K562 (cell line): Measurements from ENCODE around the gene AQP2. TPM values are rescaled to one million over a fixed set of nuclear protein-coding genes. Genes with fewer than 3 reads are reported as not detected.

Experiments
- ATAC-seq: fragments of 200-7000 bp; cut with Tn5 transposase; 3 replicates; pipeline ENCODE4 v1.9.1; 2020; ENCODE audit warnings: moderate library complexity
- BruUV-seq: library from RNA; stranded (reverse); fragments of 400-500 nt; replicated peaks from 2 replicates; lab custom pipeline; 2021; lab: Mats Ljungman, UMichigan
- CTCF ChIA-PET: fragments of 300-600 bp; formaldehyde crosslinking; extraction: SDS; loops from one replicate; lab custom pipeline; 2021; ENCODE audit warnings: low intra/inter-chr PET ratio; lab: Yijun Ruan, JAX
- POLR2A ChIA-PET: fragments of 300-600, 350-650 bp; sonication (Branson Sonifier 250); formaldehyde crosslinking; extraction: SDS; loops from one replicate; lab custom pipeline; 2021; ENCODE audit warnings: antibody characterized with exemption, inconsistent platforms; lab: Yijun Ruan, JAX
- DNase-seq, 4 experiments: peaks; one replicate each; pipeline versions ENCODE4 v3.0.0 to v3.0.0-alpha.2; 2011 to 2018; ENCODE audit warnings: low spot score in 3 of 4, mixed read lengths in 3 of 4; ENCODE audit errors: extremely low read depth in 1 of 4
- FAIRE-seq: peaks from 2 replicates; lab custom pipeline; 2011; peaks lifted over from hg19 to GRCh38; lab: Jason Lieb, UNC
- H2AFZ ChIP-seq: 2 replicates; pipeline ENCODE4 v1.6.0; 2011; ENCODE audit warnings: low read depth, low read length, control low read depth, inconsistent platforms
- H3K27ac ChIP-seq: fragments of 200-600 bp; 3 replicates; pipeline ENCODE4 v1.8.0; 2011; ENCODE audit warnings: low read depth, mild to moderate bottlenecking, control low read depth, inconsistent platforms, low read length, moderate library complexity, mixed read lengths; ENCODE audit errors: extremely low read depth
- H3K27me3 ChIP-seq, 2 experiments: fragments of 300-600 bp in 1 of 2; 2 replicates in 1 of 2; 3 replicates in 1 of 2; pipeline versions ENCODE4 v1.6.0 to v1.8.0; 2011; ENCODE audit warnings: inconsistent platforms in 2 of 2, low read length in 2 of 2, mild to moderate bottlenecking in 1 of 2, mixed read lengths in 1 of 2, moderate library complexity in 1 of 2; ENCODE audit not compliant: control insufficient read depth in 2 of 2, insufficient read depth in 2 of 2
- H3K36me3 ChIP-seq: fragments of 300-600 bp; 3 replicates; pipeline ENCODE4 v1.8.0; 2011; ENCODE audit warnings: mild to moderate bottlenecking, low read length, inconsistent platforms; ENCODE audit not compliant: control insufficient read depth, insufficient read depth
- H3K4me1 ChIP-seq, 2 experiments: fragments of 200-600 bp in 1 of 2; replicated peaks in 1 of 2; 2 replicates in 1 of 2; 3 replicates in 1 of 2; pipeline versions ENCODE4 v1.5.1 to v1.8.0; 2011; ENCODE audit warnings: inconsistent platforms in 2 of 2, low read length in 2 of 2, mild to moderate bottlenecking in 1 of 2, mixed read lengths in 1 of 2, moderate library complexity in 1 of 2; ENCODE audit not compliant: control insufficient read depth in 2 of 2, insufficient read depth in 2 of 2
- H3K4me2 ChIP-seq: 2 replicates; pipeline ENCODE4 v1.6.1; 2011; ENCODE audit warnings: low read length, control low read depth, inconsistent platforms, mixed read lengths; ENCODE audit not compliant: insufficient read depth
- H3K4me3 ChIP-seq: fragments of 200-600 bp; sonication (generic), shearing (Covaris generic); 2 replicates; pipeline ENCODE4 v1.5.1; 2016; ENCODE audit warnings: control low read depth, inconsistent platforms
- H3K79me2 ChIP-seq: fragments of 200-600 bp; 3 replicates; pipeline ENCODE4 v1.8.0; 2011; ENCODE audit warnings: low read length, inconsistent platforms; ENCODE audit not compliant: control insufficient read depth, insufficient read depth
- H3K9ac ChIP-seq, 2 experiments: 2 replicates each; pipeline versions ENCODE4 v1.6.0 to v1.6.1; 2011; ENCODE audit warnings: low read depth in 2 of 2, low read length in 2 of 2, control low read depth in 1 of 2, inconsistent platforms in 1 of 2, mild to moderate bottlenecking in 1 of 2, mixed read lengths in 1 of 2; ENCODE audit not compliant: insufficient read depth in 1 of 2
- H3K9me1 ChIP-seq: one replicate; pipeline ENCODE4 v1.6.0; 2011; ENCODE audit warnings: inconsistent platforms, mild to moderate bottlenecking, low read length, moderate library complexity; ENCODE audit not compliant: control insufficient read depth, insufficient read depth
- H3K9me3 ChIP-seq: replicated peaks from 2 replicates; pipeline ENCODE4 v1.5.1; 2011; ENCODE audit warnings: low read depth, low read length, inconsistent platforms; ENCODE audit not compliant: control insufficient read depth, insufficient read depth
- H4K20me1 ChIP-seq: replicated peaks from 2 replicates; pipeline ENCODE4 v1.6.1; 2011; ENCODE audit warnings: low read length, inconsistent platforms, mixed read lengths; ENCODE audit not compliant: control insufficient read depth, insufficient read depth
- FOXK2 ChIP-seq, 2 experiments: fragments of 450-650 bp; IDR thresholded peaks in 1 of 2; conservative IDR thresholded peaks in 1 of 2; 2 replicates each; pipeline ENCODE4 v1.6.1; 2016; ENCODE audit warnings: low read depth in 2 of 2, mild to moderate bottlenecking in 1 of 2
- JUNB ChIP-seq: fragments of 450-650 bp; formaldehyde crosslinking; conservative IDR thresholded peaks from 2 replicates; pipeline ENCODE4 v1.4.0; 2020; ENCODE audit warnings: mild to moderate bottlenecking
- KLF1 ChIP-seq: fragments of 450-650 bp; IDR thresholded peaks from 2 replicates; pipeline ENCODE4 v1.6.1; 2016; ENCODE audit warnings: missing genetic modification characterization, missing compliant biosample characterization
- MTA2 ChIP-seq: fragments of 450-650 bp; IDR thresholded peaks from 2 replicates; pipeline ENCODE4 v1.6.1; 2016; ENCODE audit warnings: low read depth
- SRSF9 ChIP-seq: fragments of 200-400 bp; formaldehyde crosslinking; IDR thresholded peaks from 2 replicates; pipeline ENCODE4 v1.6.1; 2017; ENCODE audit warnings: low read depth, low read length, borderline replicate concordance
- ZNF274 ChIP-seq: IDR thresholded peaks from 2 replicates; pipeline ENCODE4 v1.6.1; 2011; ENCODE audit warnings: low read depth, mild to moderate bottlenecking, low read length, moderate library complexity, borderline replicate concordance
- ZNF696 ChIP-seq: fragments of 250-450 bp; sonication (Bioruptor Pico); conservative IDR thresholded peaks from 2 replicates; pipeline ENCODE4 v1.4.0; 2020; ENCODE audit warnings: mild to moderate bottlenecking, moderate library complexity
- WGBS: fragments of 100-300 bp; shearing (Covaris generic); methylation state at CpG from one replicate; pipeline ENCODE4 v1.1.6; 2016; ENCODE audit warnings: low coverage, mixed read lengths; ENCODE audit not compliant: insufficient coverage; ENCODE audit errors: missing lambda C conversion rate; 5-methylcytosine and 5-hydroxymethylcytosine counted together
- in situ Hi-C: fragments of 300-500 bp; cut with MboI; formaldehyde crosslinking; loops from 4 replicates; pipeline ENCODE4 v1.15.0; 2018; ENCODE audit warnings: inconsistent platforms, mixed read lengths
- intact Hi-C: fragments of 100-400 bp; cut with micrococcal nuclease; formaldehyde crosslinking; loops from 2 replicates; pipeline ENCODE4 v1.14.2; 2022
- polyA plus RNA-seq, 8 experiments: library from polyadenylated mRNA; depleted of rRNA in 4 of 8; stranded (reverse) in 5 of 8; unstranded in 3 of 8; fragments of >200 nt; fragmentation: Nextera tagmentation in 2 of 8; fragmentation: Illumina TruSeq in 1 of 8; extraction: Ambion mirVana in 2 of 8; extraction: Trizol in 1 of 8; gene quantifications; 2 replicates each; pipeline versions ENCODE4 v1.2.1 to v1.2.3, GENCODE V29; 2011 to 2014; ENCODE audit warnings: inconsistent platforms in 1 of 8, missing spikeins in 1 of 8
- total RNA-seq, 7 experiments: library from RNA; depleted of rRNA in 6 of 7; stranded (reverse); fragments of >200 nt in 6 of 7; fragmentation: Illumina TruSeq in 2 of 7; extraction: Trizol in 2 of 7; gene quantifications; 2 replicates each; pipeline versions ENCODE4 v1.2.1 to v1.2.3, GENCODE V29; 2011 to 2021; ENCODE audit warnings: low replicate concordance in 1 of 7
- TF ChIP-seq, protein P1 (sequence below): fragments of 450-650 bp; IDR thresholded peaks from 2 replicates; pipeline ENCODE4 v1.6.1; 2016; ENCODE audit warnings: borderline replicate concordance
- TF ChIP-seq, protein P2 (sequence below): fragments of 200-800 bp; sonication (Bioruptor generic); IDR thresholded peaks from 2 replicates; pipeline ENCODE4 v1.6.1; 2017; ENCODE audit warnings: missing genetic modification characterization, missing compliant biosample characterization
- TF ChIP-seq, protein P3 (sequence below): fragments of 450-650 bp; formaldehyde crosslinking; IDR thresholded peaks from 2 replicates; pipeline ENCODE4 v1.4.0; 2020; ENCODE audit warnings: mild to moderate bottlenecking
- TF ChIP-seq, protein P4 (sequence below), 3 experiments: IDR thresholded peaks in 2 of 3; conservative IDR thresholded peaks in 1 of 3; 2 replicates each; pipeline ENCODE4 v1.5.1; 2011 to 2012; ENCODE audit warnings: low read length in 3 of 3, mild to moderate bottlenecking in 3 of 3, control low read depth in 2 of 3, improper control_type of control experiment in 1 of 3, inconsistent platforms in 1 of 3, low read depth in 1 of 3, mixed read lengths in 1 of 3, moderate library complexity in 1 of 3; ENCODE audit not compliant: insufficient read depth in 2 of 3

Gene AQP2
- total and polyA plus RNA-seq, 9 of the 15 experiments (the other 6 are each of a cell fraction or from before 2014, with no cell fraction given), result not detected

DNA sequence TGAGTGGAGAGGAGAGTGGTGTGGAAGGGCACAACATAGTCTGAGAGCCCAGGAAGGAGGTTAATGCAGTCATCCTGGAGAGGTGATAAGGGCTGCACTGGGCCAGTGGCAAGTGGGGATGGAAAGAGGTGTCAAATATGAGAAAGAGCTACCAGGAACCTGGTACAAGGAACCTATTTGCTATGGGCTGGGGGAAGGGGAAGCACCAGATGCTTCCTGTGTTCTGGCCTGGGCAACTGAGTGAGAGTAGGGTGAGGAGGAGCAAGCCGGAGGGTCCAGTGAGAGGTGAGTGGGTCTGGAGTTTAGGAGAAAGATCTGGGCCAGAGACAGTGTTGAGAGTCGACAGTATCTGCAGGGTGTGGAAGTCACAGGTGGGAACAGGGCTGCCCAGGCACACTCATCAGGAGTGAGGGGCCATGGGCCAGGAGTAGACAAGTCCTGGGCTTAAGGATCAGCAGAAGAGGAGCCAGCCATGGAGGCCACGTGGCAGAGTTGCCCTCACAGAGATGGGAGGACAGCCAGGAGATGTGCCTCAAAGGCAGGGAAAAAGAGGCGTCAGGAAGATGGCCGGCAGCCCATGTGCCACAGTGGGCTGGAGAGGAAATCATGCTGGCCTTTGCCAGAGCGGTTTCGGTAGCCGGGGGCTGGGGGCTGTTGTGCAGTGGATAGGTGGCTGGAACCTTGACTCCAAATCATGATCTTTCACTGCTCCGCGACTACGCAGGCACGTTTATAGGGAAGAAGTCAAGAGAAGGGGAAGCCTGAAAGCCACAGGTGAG, 19.3 kb downstream of the AQP2 start (continued):
- TF ChIP-seq, protein P1, sequence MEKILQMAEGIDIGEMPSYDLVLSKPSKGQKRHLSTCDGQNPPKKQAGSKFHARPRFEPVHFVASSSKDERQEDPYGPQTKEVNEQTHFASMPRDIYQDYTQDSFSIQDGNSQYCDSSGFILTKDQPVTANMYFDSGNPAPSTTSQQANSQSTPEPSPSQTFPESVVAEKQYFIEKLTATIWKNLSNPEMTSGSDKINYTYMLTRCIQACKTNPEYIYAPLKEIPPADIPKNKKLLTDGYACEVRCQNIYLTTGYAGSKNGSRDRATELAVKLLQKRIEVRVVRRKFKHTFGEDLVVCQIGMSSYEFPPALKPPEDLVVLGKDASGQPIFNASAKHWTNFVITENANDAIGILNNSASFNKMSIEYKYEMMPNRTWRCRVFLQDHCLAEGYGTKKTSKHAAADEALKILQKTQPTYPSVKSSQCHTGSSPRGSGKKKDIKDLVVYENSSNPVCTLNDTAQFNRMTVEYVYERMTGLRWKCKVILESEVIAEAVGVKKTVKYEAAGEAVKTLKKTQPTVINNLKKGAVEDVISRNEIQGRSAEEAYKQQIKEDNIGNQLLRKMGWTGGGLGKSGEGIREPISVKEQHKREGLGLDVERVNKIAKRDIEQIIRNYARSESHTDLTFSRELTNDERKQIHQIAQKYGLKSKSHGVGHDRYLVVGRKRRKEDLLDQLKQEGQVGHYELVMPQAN, result no peak
- no peak for TF ChIP-seq FOXK2 (conservative IDR thresholded peaks at IDR 0.05 in 1 of 2, IDR thresholded peaks at IDR 0.05 in 1 of 2; ENCODE audit: low read depth in 2 of 2)
- TF ChIP-seq JUNB (CRISPR knock-in tag), result no peak
- TF ChIP-seq SRSF9, result no peak
- TF ChIP-seq, protein P2, sequence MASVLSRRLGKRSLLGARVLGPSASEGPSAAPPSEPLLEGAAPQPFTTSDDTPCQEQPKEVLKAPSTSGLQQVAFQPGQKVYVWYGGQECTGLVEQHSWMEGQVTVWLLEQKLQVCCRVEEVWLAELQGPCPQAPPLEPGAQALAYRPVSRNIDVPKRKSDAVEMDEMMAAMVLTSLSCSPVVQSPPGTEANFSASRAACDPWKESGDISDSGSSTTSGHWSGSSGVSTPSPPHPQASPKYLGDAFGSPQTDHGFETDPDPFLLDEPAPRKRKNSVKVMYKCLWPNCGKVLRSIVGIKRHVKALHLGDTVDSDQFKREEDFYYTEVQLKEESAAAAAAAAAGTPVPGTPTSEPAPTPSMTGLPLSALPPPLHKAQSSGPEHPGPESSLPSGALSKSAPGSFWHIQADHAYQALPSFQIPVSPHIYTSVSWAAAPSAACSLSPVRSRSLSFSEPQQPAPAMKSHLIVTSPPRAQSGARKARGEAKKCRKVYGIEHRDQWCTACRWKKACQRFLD (CRISPR knock-in tag), result no peak

DNA sequence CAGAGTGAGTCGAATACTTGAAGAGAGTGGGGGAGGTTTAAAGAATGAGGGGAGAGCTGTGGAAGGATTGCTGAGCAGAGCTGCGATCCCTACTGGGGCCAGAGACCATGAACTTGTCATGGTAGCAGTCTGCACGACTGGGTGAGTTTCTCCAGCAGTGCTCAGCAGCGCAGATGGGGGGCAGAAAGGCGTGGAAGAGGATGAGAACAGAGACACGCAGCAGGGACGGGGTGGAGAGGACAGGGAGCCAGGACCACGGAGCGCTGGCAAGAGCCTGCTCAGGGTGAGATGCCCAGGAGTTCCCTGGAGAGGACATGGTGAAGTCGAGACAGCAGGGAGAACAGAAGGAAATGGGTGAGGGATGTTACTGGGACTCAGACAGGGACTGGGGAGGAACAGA, 20.1 kb downstream of the AQP2 start:
- intact Hi-C loops (no loop called here), in situ Hi-C loops (loop anchor here (5.0 kb wide), 1 partner anchor 97 kb away; no protein-coding TSS in a partner anchor)
- WGBS, result 1% methylated on average over 9 of the region's 10 CpGs
- BruUV-seq, result no TSS peak
- FAIRE-seq, result no peak
- no peak for ATAC-seq
- no peak overlapping the region for H3K4me2 ChIP-seq
- no peaks in the 10 kb centered on the region for H3K9me1 ChIP-seq
- H3K27ac ChIP-seq, result no peak overlapping the region
- H3K79me2 ChIP-seq, result no peaks in the 10 kb centered on the region
- peaks cover 12 to 51% of the 10 kb centered on the region in 2 experiments; a peak in 4 of 5 replicates for H3K4me1 ChIP-seq
- no peak overlapping the region for H2AFZ ChIP-seq
- no peak for DNase-seq
- no peak overlapping the region for H3K9ac ChIP-seq
- ChIA-PET CTCF (interaction anchor here (5.4 kb wide), 1 partner anchor 99 kb away, joined by 43 read pairs; no protein-coding TSS in a partner anchor), POLR2A (no interaction called here)
- TF ChIP-seq KLF1 (peak; percentile 76; the same call in 1 of the 2 replicates), MTA2 (no peak), ZNF274 (no peak), ZNF696 (CRISPR knock-in tag) (no peak)
- TF ChIP-seq, protein P3, sequence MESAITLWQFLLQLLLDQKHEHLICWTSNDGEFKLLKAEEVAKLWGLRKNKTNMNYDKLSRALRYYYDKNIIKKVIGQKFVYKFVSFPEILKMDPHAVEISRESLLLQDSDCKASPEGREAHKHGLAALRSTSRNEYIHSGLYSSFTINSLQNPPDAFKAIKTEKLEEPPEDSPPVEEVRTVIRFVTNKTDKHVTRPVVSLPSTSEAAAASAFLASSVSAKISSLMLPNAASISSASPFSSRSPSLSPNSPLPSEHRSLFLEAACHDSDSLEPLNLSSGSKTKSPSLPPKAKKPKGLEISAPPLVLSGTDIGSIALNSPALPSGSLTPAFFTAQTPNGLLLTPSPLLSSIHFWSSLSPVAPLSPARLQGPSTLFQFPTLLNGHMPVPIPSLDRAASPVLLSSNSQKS (CRISPR knock-in tag), result no peak
- TF ChIP-seq, protein P4, sequence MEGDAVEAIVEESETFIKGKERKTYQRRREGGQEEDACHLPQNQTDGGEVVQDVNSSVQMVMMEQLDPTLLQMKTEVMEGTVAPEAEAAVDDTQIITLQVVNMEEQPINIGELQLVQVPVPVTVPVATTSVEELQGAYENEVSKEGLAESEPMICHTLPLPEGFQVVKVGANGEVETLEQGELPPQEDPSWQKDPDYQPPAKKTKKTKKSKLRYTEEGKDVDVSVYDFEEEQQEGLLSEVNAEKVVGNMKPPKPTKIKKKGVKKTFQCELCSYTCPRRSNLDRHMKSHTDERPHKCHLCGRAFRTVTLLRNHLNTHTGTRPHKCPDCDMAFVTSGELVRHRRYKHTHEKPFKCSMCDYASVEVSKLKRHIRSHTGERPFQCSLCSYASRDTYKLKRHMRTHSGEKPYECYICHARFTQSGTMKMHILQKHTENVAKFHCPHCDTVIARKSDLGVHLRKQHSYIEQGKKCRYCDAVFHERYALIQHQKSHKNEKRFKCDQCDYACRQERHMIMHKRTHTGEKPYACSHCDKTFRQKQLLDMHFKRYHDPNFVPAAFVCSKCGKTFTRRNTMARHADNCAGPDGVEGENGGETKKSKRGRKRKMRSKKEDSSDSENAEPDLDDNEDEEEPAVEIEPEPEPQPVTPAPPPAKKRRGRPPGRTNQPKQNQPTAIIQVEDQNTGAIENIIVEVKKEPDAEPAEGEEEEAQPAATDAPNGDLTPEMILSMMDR (IDR thresholded peaks at IDR 0.05 in 2 of 3, conservative IDR thresholded peaks at IDR 0.05 in 1 of 3; ENCODE audit: insufficient read depth in 2 of 3, low read depth in 1 of 3, low read length in 3 of 3), result 0 out of 6 replicates have a peak, but pooled peaks of 1 of the 3 experiments have one; percentile 12
- peaks cover 28 to 69% of the 10 kb centered on the region in 2 experiments; a peak in 4 of 5 replicates for H3K27me3 ChIP-seq
- no peaks in the 10 kb centered on the region for H3K36me3 ChIP-seq
- H3K9me3 ChIP-seq, result no peaks in the 10 kb centered on the region
- peaks cover 18% of the 10 kb centered on the region for H4K20me1 ChIP-seq
- H3K4me3 ChIP-seq, result no peak overlapping the region
